GM20431 (cell line): ENCODE results near the gene TBL1Y.

Source experiments
- in situ Hi-C: fragments of 300-500 bp; cut with MseI, MboI; formaldehyde crosslinking; loops from one replicate; pipeline ENCODE4 v1.15.0; 2020; ENCODE audit warnings: low sequenced_read_pairs; ENCODE audit not compliant: unreplicated experiment

The TBL1Y gene

GRCh38 chrY:6968191-6968590 lies 57.7 kb downstream of the TBL1Y start:
- in situ Hi-C loops, result loop anchor here (25.0 kb wide), 1 partner anchor 119 kb away; no protein-coding TSS in a partner anchor

GRCh38 chrY:6972271-6972887 lies 61.9 kb downstream of the TBL1Y start:
- in situ Hi-C loops, result loop anchor here (25.0 kb wide), 1 partner anchor 115 kb away; no protein-coding TSS in a partner anchor

GRCh38 chrY:6974971-6975370 lies 64.5 kb downstream of the TBL1Y start:
- in situ Hi-C loops, result loop anchor here (25.0 kb wide), 1 partner anchor 112 kb away; no protein-coding TSS in a partner anchor

GRCh38 chrY:6977783-6978182 lies 67.3 kb downstream of the TBL1Y start:
- in situ Hi-C loops, result no loop called here

- in situ Hi-C loops, result no loop called here
Measured at GRCh38 chrY:6983221-6983620, 72.7 kb downstream of the TBL1Y start.

GRCh38 chrY:6987811-6988210 lies 77.3 kb downstream of the TBL1Y start:
- in situ Hi-C loops, result no loop called here

- in situ Hi-C loops, result no loop called here
Measured at GRCh38 chrY:6989886-6990620, 79.6 kb downstream of the TBL1Y start.

- in situ Hi-C loops, result no loop called here
Measured at GRCh38 chrY:6992041-6992440, 81.5 kb downstream of the TBL1Y start.

GRCh38 chrY:6995987-6996386 lies 85.5 kb downstream of the TBL1Y start:
- in situ Hi-C loops, result no loop called here

GRCh38 chrY:6997503-6998066 lies 87.1 kb downstream of the TBL1Y start:
- in situ Hi-C loops, result no loop called here

GRCh38 chrY:6999905-7000304 lies 89.4 kb downstream of the TBL1Y start:
- in situ Hi-C loops, result no loop called here

- in situ Hi-C loops, result no loop called here
Measured at GRCh38 chrY:7002581-7002980, 92.1 kb downstream of the TBL1Y start.

- in situ Hi-C loops, result no loop called here
Measured at GRCh38 chrY:7007911-7008310, 97.4 kb downstream of the TBL1Y start.

GRCh38 chrY:7008578-7009355 lies 98.3 kb downstream of the TBL1Y start:
- in situ Hi-C loops, result no loop called here

GRCh38 chrY:7013051-7013450 lies 102.6 kb downstream of the TBL1Y start:
- in situ Hi-C loops, result no loop called here

- in situ Hi-C loops, result no loop called here
Measured at GRCh38 chrY:7016521-7016920, 106.0 kb downstream of the TBL1Y start.

GRCh38 chrY:7017244-7018080 lies 107.0 kb downstream of the TBL1Y start:
- in situ Hi-C loops, result no loop called here

GRCh38 chrY:7039037-7039436 lies 128.5 kb downstream of the TBL1Y start:
- in situ Hi-C loops, result no loop called here

GRCh38 chrY:7040662-7041061 lies 130.2 kb downstream of the TBL1Y start:
- in situ Hi-C loops, result no loop called here

- in situ Hi-C loops, result no loop called here
Measured at GRCh38 chrY:7041983-7042382, 131.5 kb downstream of the TBL1Y start.
